Peyer's patch (tissue), 4 donors: ENCODE data around the gene NEURL1B.

Source experiments
- POLR2A ChIP-seq, 2 donors: fragments of 450-650 bp; IDR thresholded peaks; one replicate each; pipeline ENCODE4 v1.5.1; 2017; ENCODE audit warnings: antibody characterized with exemption in 2 of 2, mild to moderate bottlenecking in 2 of 2, moderate library complexity in 2 of 2
- TF ChIP-seq, protein P1 (sequence below), 6 experiments: fragments of 450-650 bp in 4 of 6; fragments of 200-600 bp in 2 of 6; sonication (generic) in 1 of 6; IDR thresholded peaks; one replicate each; pipeline ENCODE4 v1.5.1; 2017 to 2019; ENCODE audit warnings: antibody characterized with exemption in 6 of 6, mild to moderate bottlenecking in 3 of 6, moderate library complexity in 1 of 6

- TF ChIP-seq, protein P1, sequence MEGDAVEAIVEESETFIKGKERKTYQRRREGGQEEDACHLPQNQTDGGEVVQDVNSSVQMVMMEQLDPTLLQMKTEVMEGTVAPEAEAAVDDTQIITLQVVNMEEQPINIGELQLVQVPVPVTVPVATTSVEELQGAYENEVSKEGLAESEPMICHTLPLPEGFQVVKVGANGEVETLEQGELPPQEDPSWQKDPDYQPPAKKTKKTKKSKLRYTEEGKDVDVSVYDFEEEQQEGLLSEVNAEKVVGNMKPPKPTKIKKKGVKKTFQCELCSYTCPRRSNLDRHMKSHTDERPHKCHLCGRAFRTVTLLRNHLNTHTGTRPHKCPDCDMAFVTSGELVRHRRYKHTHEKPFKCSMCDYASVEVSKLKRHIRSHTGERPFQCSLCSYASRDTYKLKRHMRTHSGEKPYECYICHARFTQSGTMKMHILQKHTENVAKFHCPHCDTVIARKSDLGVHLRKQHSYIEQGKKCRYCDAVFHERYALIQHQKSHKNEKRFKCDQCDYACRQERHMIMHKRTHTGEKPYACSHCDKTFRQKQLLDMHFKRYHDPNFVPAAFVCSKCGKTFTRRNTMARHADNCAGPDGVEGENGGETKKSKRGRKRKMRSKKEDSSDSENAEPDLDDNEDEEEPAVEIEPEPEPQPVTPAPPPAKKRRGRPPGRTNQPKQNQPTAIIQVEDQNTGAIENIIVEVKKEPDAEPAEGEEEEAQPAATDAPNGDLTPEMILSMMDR (IDR thresholded peaks at IDR 0.05) = no peak
- TF ChIP-seq POLR2A (IDR thresholded peaks at IDR 0.05) = no peak
Observed at GRCh38 chr5:172642926-172643871, 2.1 kb downstream of the NEURL1B start.
